DMS53 treated with DMSO at 0.1 percent for 48 hours (cell line): ENCODE measurements around the gene PIP5K1B.

Experiments used
- DNase-seq: peaks from one replicate; lab custom pipeline; 2025; ENCODE audit not compliant: unreplicated experiment; lab: John Stamatoyannopoulos, UW

The PIP5K1B gene

DNA sequence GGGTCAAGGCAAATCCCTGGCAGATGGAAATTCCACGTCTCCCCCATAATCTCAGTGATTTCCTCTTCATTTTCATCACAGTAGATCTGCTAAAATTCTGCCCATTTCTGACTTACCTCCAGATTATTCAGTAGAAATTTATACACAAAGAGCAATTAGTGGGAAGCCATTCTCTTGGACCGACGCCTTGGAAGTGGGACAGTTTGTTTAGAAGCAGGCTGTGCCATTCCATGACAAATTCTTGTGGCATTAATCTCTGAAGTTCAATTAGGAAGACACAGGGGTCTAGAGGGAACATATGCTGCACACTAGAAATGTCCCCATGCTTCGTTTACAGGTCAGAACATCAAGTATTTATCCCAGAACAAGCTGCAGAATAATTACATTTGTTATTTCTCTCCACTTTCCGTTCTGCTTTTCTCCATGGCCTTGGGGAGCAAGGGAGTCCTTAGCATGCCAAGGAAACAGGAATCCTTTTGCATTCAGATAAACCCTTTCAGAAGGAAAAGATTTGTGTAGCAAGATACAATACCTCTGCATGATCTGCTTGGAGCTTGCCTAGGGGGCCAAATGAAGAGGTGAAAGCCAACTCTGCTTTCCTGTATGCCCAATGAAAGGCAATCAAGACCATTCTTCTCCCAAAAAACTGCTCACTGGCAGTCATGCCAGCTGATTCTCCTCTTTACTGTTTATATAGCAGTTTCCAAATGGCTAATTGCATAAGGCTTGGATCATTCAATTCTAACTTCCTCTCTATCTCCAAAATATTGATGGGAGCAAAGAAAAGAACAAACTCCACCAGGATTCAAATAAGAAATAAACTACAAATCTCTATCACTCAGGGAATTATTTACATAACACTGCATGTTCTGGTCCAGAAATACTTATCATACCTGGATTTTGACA is 311.4 kb downstream of the PIP5K1B start:
- DNase-seq, result no peak

DNA sequence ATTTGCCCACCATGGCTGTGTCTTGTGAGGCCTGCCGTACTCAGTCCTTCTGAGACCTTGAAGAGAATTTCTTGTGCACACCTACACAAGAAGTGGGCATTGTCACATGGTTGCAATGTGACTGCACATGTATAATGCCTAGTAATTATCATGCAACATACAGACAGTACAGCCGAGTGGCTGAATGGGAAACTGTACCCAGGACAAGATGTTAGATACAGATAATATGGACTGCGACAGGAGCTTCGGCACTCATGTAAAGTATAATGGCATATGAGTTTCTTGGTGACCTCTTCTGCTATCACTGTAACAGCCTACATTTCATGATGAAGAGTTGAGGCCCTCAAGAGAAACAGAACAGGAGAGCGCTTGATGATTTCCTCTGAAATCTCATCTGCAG is 313.7 kb downstream of the PIP5K1B start:
- no peak for DNase-seq

DNA sequence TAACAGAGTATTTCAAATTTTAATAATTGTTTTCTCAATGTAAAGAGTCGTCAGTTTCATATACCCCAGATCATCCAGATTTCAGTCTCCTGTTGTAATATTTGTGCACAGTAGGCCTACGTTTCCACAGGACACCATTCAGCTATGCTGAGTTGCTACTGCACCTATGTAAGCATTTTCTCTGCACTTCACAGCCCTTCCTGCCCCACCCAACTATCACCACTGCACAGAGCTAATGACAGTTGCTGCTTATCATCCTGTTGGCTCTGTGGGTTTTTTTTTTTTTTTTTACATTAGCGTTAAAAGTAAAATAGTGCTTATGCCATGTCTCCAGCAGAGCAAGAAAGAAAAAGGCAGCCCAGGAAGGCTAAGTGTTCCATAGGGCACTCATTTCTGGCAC is 314.8 kb downstream of the PIP5K1B start:
- no peak for DNase-seq

DNA sequence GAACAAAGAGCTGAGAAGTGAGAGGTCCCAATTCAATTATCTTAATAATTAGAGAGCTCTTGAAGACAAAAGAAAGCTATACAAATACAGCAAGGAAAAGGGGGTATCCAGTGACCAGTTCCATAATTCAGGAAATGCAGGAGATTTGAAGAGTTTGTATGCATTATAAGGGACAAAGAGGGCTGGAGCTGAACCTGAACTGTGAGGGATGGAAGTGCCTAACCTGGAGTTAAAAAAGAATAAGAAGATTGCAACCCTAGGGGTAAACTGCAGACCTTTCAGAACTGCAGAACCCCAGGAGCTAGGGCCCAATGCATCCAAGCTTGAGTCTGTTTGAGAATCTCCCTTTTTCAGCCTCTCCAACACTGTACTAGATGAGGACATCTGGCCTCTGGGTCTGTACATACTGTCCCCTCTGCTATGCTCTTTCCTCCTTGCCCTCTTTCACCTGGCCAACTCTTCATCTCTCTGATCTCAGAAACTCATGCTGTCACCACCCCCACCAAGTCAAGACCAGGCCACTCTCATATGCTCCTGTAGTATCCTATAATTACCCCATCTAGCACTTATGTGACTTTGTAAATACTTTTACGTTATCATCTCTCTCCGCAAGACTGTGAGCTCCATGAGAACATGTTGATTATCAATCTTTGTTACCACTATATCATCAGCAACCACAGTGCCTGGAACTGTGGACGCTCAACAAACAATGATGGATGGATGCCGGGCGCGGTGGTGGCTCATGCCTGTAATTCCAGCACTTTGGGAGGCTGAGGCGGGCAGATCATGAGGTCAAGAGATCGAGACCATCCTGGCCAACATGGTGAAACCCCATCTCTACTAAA is 315.5 kb downstream of the PIP5K1B start:
- no peak for DNase-seq

DNA sequence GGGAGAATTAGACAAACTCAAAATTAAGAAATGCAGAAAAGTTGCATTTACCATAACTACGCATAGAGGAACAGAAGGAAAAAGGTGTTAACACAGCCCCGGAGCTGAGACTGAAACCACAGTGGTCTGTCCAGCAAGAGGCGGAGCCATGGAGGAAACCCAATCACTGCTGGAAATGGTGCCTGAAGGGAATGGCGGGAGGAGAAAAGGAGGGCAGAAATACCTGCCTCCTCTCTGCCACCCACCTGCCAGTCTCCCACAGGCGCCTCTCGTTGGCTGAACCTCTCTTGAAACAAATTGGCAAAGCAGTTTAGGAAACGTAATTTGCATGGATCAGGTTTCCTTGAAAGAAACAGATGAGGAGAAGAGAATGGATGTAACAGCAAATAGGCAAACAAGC is 318.6 kb downstream of the PIP5K1B start:
- no peak for DNase-seq

DNA sequence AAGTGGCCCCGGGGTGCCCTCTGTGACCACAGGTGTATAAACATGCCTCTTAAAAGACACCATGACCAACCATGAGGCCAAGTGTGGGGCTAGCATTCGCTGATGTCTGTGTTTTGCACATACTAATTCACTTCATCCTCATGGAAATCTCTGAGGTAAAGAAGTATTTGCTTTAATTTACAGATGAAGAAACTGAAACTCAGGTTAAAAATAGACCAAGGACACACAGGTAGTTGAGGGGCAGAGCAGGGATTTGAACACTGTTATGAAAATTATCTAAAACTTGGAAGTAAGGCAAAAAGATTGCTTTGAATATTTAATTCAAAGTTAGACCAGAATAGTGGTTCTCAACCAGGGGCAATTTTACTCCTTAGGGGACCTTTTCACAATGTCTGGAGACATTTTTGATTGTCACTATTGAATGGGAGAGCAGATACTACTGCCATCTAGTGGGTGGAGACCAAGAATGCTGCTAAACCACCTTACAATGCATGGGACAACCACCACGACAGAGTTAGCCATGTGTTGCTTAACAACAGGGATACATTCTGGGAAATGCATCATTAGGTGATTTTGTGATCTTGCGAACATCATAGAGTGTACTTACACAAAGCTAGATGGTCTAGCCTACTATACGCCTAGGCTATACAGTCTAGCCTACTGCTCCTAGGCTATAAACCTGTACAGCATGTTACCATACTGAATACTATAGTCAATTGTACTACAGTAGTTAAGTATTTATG is 322.5 kb downstream of the PIP5K1B start:
- DNase-seq, result peak; percentile 44

DNA sequence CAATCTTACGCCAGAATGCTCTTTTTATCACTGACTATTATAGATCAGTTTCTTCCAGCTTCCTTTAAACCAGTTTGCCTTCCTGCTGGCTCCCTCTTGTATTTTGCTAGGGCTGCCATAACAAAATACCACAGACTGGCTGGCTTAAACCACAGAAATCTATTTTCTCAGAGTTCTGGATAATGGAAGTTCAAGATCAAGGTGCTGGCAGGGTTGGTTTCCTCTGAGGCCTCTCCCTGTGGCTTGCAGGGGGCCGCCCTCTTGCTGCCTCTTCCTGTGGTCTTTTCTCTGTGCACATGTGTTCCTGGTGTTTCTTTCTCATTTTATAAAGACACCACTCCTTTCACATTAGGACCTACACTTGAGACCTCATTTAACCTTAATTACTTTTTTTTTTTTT is 323.7 kb downstream of the PIP5K1B start:
- DNase-seq, result no peak

DNA sequence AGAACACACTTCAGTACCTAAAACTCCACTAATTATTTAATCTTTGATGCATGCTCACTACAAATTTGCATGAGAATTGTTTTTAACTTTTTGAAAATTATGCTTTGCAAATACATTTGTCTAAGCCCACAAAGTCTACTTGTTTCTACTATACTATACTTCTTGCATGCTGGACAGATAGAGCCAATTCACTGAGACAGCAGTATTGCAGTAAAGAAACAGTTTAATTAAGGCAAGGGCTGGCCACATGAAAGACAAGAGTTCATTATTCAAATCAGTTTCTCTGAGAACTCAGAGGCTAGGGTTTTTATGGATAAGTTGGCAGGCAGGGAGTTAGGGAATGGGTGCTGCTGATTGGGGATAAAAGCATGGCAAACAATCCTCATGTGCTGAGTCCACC is 324.5 kb downstream of the PIP5K1B start:
- DNase-seq, result no peak

DNA sequence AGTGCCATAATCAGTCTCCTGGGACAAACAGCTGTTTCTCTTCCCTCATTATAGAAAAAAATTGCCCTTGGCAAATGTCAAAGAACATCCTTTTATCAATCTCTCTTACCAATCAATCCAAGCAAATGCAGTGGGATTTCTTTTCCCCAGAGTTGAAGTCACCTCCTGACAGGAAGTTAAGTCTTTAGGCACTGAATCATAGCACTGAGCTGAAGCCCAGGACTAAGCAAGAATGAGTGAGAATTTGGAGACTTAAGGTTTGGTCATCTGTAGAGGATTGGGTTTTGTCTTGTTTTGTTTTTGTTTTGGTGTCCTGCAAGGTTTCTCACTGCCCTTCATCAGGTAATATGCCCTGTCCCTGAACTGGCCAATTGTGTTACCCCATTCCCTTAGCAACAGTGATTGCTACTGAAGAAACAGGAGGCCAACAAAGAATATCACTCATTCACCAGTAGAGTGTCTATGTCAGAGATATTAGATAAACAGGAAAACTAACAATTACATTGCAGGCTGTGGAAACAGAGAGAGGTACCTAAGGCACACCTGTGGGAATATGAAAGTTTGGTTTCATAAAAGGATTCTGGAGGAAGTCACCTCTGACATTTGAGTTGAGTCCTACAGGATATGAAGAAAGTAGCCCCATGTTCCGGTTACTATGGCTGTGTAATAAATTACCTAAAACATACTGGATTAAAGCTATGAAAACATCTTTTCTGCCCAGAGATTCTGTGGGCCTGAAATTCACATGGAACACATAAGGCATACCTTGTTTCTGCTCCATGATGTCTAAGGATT is 326.0 kb downstream of the PIP5K1B start:
- DNase-seq, result no peak

DNA sequence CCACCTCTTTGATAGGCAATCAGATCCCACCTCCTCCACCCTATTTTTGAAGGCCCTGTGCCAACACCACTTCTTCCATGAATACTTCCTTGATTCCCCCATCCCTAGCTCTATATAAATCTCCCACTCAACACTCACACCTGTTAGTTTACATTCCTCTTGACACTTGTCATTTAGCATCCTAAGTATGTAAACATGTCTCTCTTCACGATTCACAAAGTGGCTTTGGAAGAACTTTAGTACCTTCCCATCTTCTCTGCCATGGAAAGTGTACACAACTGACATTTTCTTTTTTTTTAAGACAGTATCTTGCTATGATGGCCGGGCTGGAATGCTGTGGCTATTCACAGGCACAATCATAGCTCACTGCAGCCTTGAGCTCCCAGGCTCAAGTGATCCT is 329.0 kb downstream of the PIP5K1B start:
- DNase-seq, result peak; percentile 11

DNA sequence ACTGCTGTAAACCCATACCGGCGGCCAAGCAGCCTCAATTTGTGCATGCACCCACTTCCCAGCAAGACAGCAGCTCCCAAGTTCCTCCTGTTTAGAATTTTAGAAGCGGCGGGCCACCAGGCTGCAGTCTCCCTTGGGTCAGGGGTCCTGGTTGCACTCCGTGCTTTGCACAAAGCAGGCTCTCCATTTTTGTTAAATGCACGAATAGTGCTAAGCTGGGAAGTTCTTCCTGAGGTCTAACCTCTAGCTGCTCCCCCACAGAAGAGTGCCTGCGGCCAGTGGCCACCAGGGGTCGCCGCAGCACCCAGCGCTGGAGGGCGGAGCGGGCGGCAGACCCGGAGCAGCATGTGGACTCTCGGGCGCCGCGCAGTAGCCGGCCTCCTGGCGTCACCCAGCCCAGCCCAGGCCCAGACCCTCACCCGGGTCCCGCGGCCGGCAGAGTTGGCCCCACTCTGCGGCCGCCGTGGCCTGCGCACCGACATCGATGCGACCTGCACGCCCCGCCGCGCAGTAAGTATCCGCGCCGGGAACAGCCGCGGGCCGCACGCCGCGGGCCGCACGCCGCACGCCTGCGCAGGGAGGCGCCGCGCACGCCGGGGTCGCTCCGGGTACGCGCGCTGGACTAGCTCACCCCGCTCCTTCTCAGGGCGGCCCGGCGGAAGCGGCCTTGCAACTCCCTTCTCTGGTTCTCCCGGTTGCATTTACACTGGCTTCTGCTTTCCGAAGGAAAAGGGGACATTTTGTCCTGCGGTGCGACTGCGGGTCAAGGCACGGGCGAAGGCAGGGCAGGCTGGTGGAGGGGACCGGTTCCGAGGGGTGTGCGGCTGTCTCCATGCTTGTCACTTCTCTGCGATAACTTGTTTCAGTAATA is 330.6 kb downstream of the PIP5K1B start, which contains the start of gene FXN:
TSS of gene FXN (plus strand) at position 315 of the 871 bp plus-strand sequence. CDS start at position 346, 31 bp downstream.
- peak; percentile 34 for DNase-seq

DNA sequence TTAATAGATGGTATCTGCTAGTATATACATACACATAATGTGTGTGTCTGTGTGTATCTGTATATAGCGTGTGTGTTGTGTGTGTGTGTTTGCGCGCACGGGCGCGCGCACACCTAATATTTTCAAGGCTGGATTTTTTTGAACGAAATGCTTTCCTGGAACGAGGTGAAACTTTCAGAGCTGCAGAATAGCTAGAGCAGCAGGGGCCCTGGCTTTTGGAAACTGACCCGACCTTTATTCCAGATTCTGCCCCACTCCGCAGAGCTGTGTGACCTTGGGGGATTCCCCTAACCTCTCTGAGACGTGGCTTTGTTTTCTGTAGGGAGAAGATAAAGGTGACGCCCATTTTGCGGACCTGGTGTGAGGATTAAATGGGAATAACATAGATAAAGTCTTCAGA is 331.3 kb downstream of the PIP5K1B start:
- DNase-seq, result no peak

DNA sequence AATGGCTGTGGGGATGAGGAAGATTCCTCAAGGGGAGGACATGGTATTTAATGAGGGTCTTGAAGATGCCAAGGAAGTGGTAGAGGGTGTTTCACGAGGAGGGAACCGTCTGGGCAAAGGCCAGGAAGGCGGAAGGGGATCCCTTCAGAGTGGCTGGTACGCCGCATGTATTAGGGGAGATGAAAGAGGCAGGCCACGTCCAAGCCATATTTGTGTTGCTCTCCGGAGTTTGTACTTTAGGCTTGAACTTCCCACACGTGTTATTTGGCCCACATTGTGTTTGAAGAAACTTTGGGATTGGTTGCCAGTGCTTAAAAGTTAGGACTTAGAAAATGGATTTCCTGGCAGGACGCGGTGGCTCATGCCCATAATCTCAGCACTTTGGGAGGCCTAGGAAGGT is 331.8 kb downstream of the PIP5K1B start:
- no peak for DNase-seq

DNA sequence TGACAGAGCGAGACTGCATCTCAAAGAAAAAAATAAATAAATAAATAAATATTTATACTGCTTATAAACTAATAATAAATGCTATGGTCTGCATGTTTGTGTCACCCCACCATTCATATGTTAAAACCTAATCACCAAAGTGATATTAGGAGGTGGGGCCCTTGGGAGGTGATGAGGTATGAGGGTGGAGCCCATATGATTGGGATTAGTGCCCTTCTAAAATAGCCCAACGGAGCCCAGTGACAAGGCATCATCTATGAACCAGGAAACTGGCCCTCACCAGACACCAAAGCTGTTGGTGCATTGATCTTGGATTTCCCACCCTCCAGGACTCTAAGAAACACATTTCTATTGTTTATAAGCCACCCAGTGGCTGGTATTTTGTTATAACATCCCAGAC is 335.6 kb downstream of the PIP5K1B start:
- DNase-seq, result no peak

DNA sequence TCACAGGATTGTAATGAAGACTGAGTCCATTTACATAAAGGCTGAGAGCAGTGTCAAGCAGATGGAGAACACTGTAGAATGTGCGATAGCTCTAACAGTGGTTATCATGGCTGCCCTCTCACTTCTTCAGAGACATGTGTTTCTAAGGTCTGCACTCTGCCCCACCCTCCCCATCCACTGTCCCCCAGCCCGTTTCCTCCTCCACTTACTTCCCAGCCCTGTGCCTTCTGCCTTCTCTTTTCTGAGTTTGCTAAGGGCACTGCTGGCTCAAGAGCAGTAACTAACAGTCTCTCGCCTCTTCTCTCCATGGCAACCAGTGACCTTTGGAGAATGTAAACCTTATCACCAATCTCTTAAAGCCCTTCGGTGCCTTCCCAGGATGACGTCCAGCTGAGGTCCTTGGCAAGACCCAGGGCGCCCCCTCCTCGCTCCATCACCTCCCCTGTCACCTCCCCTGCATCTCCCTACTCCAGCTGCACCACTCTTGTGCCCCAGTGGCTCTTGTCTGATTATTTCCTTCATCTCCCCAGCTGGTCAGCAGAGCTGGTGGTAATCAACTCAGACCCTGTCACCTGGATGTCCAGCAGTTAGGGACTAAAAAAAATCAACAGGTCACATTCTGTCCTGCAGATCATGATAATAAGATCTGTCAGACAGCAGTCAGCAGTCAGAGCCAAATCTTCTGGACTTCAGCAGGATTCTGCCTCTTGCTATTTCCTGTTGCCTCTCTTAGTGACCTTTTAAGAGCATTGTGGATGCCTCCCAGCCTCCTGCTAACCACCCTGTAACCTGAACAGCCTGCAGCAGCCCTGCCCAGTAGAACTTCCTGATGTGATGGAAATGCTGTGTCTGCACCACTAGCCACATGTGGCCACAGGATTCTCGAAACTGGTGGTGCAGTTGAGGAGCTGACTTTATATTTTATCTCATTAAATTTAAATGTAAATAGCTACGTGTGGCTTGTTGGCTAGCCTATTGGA is 339.5 kb downstream of the PIP5K1B start:
- no peak for DNase-seq

DNA sequence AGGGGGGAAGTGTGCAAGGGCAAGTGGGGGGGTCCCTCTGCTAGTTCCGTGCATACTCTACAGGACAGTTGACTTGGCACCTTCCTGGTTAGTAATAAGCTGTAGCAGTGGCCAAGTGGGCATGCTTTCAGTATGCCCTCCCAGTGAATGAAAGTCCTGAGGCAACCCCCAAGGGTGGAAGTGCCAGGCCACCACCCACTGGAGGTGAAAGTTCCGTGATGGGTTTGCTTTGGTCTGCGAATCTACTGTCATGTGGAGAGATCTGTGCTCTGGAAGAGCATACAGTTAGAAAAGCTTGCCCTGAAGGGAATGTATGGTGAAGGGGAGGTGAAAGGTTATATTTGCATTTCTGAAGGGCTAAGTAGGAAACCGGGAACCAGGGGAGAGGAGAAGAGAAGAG is 340.8 kb downstream of the PIP5K1B start:
- no peak for DNase-seq

DNA sequence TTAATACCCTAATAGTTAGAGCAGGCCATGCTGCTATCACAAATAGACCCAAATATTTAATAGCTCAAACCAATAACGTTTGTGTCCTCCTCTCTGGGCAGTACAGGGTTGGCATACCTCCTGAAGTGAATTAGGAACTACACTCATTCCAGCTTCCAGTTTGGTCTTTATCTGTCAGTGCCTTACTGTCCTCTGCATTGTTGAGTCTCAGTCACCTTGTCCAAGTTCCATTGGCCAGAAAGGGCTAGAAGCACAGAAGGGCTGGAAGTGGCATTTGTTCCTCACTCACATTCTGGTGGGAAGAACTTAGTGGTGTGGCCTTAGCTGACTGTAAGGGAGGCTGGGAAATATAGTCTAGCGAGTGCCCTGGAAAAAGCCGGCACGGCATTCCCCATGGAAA is 341.7 kb downstream of the PIP5K1B start:
- no peak for DNase-seq

DNA sequence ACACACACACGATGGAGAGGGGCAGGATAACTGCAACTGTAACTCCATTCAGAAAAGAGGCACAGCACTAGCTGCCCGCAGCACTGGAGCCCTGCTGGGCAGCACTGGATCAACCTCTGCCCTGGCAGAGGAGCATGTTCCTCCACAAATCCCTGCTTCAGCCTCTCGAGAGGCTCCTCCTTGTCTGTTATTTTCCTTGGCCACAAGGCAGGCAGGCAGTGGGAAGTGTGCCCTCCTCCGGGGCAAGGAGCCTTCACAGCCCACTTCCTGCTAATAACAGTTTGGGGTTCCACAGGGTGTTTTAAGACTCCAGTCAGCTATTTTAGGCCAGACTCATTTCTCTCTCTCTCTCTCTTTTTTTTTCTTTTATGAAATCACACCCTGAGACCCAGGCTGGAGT is 342.3 kb downstream of the PIP5K1B start:
- DNase-seq, result no peak
